ENCODE data around the gene CCDC9B.

Gene CCDC9B

DNA sequence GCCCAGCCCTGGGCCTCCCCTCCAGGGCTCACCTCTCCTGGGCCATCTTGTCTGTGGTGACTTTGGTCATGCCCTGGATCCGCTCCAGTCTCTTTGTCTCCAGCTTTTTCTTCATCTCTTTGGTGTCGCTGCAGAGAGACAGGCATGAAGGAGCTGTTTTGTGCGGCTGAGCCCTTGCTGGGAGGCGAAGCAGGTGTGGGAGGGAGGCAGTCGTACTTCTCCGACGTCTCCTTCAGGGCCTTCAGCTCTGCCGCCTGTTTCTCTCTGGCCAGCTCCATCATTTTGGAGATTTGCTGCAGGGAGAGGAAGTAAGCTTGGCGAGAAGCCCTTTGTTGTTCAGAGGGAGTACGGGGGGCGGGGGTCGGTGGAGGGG is 50.2 kb downstream of the CCDC9B start:
- DNase-seq (ENCODE audit: low spot score), result no peak

DNA sequence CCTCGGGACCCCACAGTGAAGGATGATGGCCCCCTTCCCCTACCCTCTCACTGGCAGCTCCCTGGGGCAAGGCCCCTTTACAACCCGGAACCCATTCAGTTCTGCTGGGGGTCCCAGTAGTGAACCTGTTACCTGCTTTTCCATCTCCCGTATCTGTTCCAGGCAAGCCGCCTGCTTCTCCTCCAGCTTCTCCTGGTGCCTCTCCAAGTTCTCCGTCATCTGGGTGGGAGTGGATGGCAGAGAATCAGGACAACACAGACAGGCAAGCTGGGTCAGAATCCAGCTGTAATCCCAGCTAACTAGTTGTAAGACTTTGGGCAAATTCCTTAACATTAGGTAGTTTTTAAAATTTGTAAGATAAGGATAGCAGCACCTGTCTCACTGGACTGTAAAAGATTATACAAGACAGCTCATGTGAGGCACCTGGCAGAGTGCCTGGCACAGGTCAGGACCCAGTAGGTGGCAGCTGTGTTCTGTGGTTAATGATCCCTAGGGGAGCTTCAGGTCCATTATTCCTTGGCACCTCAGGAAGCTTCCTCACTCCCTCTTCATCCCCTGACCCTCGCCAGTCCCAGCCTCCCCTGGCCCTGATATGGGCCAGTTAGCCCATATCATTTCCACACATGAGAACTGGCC is 51.5 kb downstream of the CCDC9B start:
- no peak for DNase-seq (ENCODE audit: low spot score)

DNA sequence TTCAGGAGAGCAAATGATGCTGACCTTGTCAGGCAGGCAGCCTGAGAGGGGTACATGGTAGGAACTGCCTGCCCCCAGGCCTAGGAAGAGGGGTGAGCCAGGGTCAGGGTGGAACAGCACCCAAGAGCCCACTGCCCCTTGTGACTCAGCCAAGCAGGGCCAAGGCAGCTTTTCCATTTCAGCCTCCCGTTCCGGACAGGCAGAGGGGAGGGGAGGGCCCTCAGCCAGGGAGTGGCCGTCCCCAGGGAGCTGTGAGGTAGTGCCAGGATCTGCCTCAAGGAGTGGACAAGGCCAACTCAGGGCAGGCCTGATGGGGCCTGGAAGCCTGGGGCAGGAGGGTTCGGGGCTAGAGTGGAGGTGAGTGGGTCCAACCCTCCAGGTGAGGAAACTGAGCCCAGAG is 52.8 kb downstream of the CCDC9B start:
- no peak for DNase-seq (ENCODE audit: low spot score)

DNA sequence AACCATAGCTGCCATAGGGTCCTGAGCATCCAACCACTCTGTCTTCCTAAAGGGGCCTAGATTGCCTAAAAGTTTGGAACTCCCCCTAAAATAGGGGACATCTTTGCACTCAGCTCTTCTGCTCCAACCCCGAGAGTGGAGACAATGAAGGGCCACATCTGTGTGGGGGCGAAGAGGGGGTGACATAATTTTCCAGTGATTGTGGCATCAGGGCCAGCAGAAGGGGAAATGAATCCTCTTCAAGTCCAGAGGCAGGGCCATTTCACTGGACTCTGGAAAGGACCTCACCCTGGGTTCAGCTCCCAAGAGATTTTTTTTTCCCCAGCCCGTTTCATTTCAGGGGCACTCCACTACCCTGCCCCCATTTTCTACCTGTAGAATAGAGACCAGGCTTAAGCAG is 53.2 kb downstream of the CCDC9B start:
- no peak for DNase-seq (ENCODE audit: low spot score)

DNA sequence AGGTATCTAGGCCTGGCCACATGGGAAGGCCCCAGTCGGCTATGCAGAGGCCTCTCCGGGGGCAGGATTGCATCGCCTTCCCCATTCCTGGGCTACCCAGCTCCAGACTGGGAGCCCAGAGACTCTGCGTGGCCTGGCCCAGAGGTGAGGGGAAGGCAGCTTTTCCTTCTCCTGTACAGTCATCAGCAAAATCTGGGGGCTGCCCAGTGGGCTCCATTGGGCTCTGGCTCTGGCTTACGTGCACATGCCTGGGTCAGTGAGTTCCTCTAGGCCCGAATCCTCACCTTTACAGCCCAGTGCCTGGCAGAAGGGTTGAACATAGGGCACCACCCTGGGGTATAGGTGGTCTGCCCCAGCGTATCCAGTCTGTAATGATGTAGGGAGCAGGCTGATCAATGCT is 53.9 kb downstream of the CCDC9B start:
- DNase-seq (ENCODE audit: low spot score), result no peak

DNA sequence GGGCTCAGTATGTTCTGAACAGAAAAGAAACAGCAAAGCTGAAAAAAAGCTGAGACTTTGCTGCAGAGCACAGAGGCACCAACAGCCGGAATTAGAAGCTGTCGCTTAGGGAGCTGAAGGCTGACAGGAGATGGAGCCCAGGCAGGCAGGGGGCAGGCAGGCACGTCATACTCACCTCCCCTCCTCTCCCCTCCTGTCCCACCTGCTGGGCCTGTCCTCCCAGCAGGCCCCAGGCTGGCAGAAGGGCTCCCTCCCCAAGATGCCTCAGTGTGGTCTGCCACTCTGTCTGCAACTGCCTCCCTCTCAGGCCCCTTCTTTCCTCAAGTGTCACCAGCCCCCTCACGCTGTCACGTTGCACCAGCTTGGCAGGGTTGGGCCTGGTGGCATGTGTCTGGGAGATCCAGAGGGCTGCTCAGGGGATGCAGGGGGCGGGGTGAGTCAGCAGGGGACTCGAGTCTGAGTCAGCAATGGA is 54.6 kb downstream of the CCDC9B start:
- no peak for DNase-seq (ENCODE audit: low spot score)

DNA sequence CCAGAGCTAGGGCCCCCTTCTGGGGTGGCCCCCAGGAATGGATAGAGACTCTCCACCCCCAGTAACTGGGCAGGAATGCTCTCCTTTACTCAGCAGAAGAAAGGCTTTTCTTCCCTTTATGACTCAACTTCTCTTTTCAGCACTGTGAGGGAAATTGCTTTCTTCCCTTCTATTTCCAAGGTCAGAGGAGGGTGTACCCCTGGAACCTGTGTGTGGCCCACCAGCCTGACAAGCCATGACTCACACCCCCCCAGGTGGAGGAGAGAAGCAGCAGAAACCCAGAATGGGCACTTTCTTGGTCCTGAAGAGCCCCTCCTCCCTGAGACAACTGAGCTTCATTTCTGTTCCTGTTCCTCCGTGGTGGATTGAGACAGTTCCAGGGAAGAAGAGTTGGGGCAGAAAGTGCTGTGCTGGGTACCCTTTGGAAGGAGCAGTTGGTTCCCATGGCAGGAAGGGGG is 55.2 kb downstream of the CCDC9B start:
- DNase-seq (ENCODE audit: low spot score), result peak; percentile 30

DNA sequence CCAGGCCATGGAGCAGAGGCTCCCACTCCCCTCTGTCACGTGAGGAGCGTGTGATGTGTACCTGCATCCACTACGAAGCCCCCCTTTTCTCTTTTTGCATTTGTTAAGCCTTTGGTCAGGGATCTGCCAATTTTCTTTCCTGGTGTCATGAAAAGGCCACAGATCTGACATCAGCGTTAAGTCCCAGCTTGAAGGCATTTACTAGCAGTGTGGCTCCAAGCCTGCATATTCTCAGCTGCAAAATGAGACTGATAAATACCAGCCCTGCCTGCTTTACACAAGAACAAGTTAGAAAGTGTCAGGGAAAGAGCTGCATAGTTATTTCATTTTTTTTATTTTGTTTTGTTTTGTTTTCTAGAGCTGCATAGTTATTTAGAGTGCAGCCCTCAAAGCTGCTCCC is 55.6 kb downstream of the CCDC9B start:
- peak; percentile 36 for DNase-seq (ENCODE audit: low spot score)

DNA sequence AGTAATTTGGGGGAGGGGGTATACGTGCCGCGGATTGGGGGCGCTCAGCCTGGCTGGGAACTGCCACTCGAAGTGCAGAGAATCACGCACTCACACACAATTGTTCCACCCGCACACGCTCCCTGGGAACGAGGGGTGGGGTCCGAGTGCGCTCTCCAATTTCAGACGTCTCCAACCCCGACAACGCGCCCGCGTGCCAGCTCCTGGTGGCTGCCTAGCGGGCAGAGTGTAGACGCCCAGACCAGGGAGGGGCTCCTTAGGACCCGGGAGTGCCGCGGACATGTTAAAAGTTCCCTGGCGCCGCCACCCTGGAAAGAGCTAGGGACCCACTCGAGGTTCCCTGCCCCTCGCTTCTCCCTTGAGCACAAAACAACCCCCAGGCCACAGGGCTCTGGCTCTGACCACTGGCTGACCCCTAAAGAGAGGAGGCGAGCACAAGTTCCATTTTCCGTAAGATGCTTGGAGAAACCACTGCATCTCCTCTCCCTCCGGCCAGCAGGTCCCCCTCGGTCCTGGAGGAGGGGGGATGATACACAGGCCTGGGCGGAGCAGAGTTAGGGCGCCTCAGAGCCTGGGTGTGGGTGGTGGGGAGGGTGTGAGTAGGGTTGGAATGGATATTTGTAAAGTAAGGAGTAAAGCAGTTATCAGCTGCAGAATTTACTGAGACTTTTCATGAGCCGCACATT is 57.0 kb downstream of the CCDC9B start:
- no peak for DNase-seq (ENCODE audit: low spot score)

DNA sequence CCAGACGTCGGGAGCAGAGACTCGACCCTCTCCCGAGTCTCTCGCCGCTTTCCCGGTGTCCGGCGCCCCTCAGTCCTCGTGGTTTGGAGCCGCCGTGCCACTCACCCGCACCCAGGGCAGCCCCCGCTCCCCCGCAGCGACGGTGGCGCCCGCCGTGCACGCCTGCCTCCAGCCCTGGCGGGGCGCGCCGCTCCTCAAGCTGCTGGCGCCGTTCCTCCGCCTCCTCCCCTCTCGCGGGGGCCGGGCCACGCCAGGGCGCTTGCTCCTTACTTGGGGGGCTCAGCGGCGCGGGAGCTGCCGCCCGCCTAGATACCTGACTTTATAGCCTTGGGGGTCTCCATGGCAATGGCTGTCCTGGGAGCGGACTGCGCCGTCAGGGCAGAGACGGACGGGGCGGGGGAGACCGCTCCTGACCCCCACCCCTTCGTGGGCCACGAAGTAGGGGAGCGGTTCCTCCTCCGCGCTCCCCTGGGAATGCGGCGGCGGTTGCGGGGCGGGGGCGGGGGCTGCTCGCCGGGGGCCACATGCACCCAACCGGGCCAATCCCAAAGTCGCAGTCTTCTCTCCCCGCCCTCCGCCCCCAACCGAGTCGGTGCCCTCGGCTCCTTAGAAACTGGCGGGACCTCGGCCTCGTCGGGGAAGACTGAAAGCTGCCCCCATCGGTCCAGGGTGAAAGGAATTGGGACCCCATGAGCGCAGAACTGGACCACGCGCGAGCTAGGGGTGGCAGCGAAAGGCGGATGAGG is 57.7 kb downstream of the CCDC9B start, which contains the start of gene ANKRD63:
TSS of gene ANKRD63 (minus strand) at position 196 of the 746 bp plus-strand sequence. CDS start 478 bp downstream, outside the sequence.
- peak; percentile 31 for DNase-seq (ENCODE audit: low spot score)

DNA sequence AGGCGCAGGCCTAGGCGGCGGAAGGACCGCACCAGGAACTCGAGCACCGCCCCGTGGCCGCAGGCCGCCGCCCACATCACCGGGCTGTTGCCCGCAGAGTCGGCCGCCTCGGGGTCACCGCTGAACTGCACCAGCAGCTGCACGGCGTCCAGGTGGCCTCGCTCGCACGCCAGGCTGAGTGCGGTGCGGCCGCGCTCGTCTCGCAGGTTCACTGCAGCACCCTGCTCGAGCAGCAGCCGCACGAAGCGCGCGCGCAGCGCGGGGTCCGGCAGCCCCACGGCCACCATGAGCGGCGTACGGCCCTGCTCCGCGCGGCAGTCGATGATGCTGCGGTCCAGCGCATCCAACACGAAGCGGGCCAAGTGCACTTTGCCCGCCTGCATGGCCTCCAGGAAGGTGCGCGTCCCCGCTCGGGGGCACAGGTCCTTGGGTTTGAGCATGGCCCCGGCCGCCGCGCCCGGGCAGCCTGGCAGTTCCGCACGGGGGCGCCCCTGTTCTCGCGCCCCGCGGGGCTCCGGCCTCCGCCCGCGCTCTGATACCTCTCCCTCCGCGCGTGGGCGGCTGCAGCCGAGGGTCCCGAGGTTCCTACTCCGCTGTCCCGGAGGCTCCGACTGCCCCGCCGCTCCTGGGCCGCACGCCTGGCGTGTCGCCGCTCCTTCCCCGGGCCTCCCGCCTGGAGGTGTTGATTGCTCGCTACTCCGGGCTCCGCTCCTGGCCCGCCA is 58.4 kb downstream of the CCDC9B start:
- peak; percentile 28 for DNase-seq (ENCODE audit: low spot score)

DNA sequence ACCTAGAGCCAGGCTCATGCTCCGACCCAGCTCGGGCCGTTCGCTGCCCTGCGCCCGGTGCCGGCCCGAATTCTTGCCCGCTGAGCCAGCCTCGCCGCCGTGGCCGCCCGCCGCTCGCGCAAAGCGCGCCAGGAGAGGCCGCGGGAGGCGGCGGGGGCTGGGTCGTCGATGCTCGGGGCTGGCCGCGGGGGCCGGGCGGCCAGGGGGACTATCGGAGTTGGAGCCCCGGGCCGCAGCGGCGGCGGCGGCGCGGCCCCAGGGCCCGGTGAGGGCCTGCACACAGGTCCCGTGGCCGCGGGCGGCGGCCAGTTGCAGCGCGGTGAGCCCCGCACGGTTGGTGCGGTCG is 59.0 kb downstream of the CCDC9B start:
- DNase-seq (ENCODE audit: low spot score), result no peak
